ENCODE measurements around the gene EPHA3.
"Not testable (repeated sequence)": the region's sequence is repeated elsewhere in the genome, so short reads cannot be mapped to it uniquely, and the experiment has no call there.

EPHA3 gene

DNA sequence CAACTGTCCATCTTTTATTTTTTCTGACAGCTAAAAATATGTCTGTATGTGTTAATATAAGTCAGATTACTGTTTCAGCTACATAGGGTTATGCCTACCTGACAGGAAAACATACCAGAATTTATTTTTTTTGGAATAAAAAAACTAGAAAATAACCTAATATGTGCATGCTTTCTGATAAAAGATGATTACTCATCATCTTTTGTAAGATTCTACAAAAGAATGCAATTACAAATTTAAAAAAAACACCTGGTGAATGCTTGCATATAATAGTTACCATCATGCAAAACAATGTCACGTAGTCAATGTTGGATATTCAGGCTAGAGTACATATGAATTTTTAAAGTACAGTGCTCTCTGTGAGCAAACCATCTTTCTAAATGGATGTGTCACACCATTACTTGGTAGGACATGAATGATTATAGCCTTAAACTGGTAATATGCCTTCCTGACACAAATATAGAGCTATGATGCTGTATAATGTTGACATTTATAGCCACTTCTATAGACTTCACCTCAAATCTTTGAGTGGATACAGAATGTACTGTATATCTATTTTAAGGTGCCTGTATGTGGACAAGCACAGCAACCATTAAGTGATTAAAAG lies 180.6 kb downstream of the EPHA3 start:
- no peak for DNase-seq (ENCODE audit: low read depth)

DNA sequence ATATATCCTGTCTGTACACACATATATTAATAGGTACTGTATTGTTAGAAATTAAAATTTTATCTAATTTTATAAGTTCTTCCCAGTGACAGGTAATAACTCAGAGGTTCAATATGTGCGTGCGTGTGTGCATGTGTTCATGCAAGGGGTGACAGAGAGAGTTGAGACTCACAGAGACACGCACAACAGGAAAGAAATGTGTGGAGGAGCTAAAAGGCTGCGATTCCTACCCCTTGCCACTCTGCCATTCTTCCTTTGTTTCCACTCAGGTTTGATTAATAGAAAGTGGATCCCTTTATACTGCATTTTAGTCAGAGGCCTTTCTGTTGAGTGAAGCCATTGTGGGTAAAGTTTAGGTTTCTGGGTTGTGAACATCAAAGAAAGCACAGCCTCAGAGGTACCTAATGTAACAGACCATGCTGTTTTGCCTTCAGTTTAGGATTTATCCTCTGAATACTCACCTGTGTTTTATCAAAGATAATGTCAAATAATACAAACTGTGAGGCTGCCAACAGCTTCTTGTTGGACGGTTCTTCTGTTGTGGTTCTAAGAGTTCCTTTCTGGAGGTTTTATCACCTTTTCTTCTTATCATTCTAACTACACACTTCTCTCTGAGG lies 182.3 kb downstream of the EPHA3 start:
- DNase-seq (ENCODE audit: low read depth), result no peak

DNA sequence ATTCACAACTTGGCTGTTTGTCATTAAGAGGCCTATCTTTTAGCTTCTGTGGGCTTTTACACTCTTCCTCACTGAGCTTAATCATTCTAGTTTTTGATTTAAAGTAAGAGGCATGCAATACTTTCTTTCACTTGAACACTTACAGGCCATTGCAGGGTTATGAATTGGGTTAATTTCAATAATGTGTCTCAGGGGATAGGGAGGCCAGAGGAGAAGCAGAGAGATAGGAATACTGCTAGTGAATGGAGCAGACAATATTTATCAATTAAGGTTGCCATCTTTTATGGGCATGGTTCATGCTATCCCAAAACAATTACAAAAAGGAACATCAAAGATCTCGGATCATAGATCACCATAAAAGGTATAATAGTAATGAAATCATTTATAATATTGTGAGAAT lies 189.8 kb downstream of the EPHA3 start:
- DNase-seq (ENCODE audit: low read depth), result no peak

DNA sequence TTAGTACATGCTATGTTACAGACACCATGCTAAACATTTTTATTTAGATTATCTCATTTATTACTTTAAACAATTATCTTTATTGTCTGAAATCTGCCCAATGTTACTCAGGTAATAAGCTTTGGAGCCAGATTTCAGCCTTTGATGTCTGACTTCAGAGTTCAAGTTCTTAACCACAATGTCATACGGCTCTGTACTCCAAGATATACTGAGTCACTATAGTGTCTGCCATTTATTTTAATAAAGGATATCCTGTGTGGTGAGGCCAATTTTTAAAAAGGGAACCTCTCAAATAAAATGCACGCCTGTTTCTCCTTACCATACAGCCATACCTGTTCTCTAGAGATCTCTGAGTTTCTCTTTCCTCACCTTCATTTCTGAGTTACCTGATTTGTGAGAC lies 193.1 kb downstream of the EPHA3 start:
- no peak for DNase-seq (ENCODE audit: low read depth)

DNA sequence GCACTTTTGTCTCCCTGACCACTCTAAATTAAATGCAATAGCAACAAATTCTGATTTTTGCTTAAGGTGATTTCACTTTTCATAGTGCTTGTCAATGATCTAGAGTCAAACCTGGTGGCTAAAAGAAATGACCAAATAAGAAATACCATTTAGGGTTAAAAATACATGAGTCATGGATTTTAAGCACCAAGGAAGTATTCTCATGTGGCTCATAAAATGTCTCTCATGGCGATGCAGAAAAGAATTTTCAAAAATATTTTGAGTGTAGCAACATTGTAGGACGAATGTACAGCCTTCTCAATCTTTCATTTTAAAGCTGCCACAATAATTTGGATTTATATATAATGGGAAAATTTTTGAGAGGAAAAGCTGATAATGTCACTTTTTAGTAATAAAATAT lies 193.6 kb downstream of the EPHA3 start:
- no peak for DNase-seq (ENCODE audit: low read depth)

DNA sequence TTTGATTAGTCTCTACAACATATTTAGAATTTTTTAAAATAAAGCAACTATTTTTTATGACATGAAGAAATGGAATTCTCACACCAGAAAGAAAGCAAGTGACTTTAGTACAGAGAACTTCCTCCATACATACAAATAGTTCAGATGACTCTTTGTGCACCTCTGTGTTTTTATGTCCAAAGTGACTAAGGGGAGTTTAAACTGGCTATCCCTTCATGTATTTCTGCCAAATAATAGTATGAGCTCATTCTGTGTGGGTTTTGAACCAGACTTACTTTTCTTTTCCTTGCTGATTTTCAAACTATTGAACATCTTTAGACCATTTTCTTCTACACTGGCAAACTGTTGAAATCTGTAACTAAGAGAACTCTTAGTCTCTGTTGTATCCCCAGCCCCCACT lies 196.3 kb downstream of the EPHA3 start:
- no peak for DNase-seq (ENCODE audit: low read depth)

DNA sequence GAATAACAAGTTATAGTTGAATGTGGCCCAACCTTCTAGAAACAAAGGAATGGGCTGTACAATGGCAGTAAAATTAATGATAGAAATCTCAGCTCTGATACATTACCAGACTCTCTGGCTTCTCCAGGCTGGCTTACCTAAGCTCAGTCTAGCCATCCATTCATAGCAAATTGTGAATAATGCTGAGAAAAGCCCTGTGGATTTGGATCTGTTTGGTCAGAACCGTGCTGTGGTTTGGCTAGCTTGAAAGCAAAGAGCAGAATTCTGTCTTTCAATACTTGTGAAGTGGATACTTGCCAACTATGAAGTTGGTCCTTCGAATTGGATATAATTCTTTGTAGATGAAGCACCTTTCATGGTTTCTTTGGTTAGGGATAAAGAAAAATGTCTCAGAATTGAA lies 199.1 kb downstream of the EPHA3 start:
- no peak for DNase-seq (ENCODE audit: low read depth)

DNA sequence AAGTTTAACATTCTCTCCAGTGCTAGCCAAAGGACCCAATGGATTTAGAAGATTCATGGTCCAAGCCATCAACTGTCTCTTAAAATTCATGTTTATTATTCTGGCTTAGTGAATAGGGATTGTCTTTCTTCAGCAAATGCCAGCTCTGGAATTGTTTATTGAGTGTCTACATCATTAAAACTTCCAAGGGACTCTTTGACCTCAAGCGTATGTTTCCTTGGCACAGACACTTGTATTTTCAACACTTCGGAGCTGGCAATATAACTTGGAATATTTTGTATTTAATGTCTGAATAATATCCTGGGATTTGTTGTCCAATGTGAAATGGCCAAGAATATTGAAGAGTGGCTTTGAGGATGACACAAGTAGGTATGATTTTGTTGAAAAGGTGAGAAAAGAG lies 204.2 kb downstream of the EPHA3 start:
- no peak for DNase-seq (ENCODE audit: low read depth)

DNA sequence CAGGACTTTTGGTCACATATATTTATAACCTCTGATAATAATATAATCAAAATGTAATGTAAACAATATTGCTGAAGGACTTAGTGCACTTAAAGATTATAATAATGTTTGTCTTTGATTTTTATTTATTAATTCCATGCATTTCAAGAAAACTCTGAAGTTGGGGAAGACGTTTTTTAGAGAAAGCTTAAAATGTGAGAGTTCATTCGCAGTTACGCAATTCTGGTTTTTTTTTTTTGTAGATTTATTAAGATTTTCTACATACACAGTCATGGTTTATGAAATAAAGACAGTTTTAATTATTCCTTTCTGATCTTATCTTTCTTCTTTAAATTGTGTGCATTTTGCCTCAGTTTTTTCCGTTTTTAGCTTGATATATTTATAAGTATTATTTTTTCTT lies 204.7 kb downstream of the EPHA3 start:
- no peak for DNase-seq (ENCODE audit: low read depth)

DNA sequence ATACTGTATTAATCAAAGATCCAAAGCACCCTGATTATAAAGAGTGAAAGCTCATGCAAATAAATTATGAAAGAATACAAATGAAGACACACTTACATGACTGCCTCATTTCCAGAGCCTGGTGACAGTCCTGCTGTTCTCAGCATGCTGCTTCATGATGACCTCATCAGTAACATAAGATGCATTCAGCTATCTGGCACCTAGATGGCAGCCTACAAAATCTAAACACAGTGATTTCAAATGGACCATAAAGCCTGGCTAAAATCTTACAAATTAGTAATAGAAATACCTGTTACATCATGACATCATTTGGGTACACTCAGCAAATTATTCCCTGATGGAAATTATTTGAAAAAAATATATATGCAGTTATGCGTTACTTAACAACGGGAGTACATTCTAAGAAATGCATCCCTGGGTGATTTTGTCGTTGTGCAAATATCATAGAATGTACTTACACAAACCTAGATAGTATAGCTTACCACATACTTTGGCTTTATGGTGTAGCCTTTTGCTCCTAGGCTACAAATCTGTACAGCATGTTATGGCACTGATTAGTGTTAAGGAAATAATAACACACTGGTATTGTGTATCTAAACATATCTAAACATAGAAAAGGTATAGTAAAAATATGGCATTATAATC lies 207.2 kb downstream of the EPHA3 start:
- DNase-seq (ENCODE audit: low read depth), result peak; percentile 12

DNA sequence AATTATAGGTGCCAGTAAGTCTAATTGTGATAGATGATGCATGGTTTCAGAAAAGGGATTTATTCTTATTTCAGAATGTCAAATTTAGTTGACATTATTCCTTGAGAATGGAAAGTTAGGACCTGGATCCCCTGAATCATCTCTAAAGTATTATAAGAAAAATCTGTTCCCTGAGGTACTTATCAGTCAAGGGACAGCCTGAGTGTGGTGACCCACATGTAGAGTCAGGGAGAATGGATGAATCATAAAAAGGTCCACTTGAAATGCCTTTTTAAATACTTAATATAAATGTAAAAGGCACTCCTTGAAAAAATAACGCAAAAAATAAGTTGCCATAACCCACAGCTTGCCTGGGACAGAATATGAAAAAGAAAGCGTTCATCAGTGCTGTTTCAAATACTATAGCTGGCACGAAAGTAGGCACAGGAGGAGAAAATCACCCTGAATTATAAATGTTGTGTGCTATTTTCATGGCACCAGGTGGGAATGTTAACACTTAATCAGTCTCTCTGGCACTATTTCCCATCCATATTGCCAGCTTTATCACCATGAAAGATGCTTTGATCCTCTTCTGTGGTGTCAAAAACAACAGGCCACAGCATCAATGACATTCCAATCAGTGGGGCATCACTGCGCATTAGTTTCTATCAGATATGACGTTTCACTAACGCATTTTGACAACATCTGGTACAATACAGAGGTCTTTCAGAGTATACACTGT lies 208.5 kb downstream of the EPHA3 start:
- DNase-seq (ENCODE audit: low read depth), result no peak

DNA sequence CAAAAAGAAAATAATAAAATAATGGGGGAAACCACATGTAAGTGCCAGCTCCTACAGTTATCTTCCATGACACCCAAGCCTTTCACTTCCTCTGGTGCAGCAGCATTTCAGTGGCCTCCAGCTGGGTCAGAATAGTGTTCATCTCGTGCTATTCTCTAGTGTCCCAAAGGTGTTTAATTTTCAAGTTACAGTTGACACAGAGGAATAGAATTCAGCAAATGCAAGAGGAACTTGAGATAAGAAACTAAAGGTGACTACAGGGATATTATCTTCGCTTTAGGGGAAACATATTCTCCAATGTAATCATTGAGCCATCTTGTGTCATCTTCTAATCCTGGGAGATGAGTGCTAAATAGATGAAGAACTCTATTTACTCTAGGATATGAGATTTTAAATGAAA lies 212.8 kb downstream of the EPHA3 start:
- no peak for DNase-seq (ENCODE audit: low read depth)

DNA sequence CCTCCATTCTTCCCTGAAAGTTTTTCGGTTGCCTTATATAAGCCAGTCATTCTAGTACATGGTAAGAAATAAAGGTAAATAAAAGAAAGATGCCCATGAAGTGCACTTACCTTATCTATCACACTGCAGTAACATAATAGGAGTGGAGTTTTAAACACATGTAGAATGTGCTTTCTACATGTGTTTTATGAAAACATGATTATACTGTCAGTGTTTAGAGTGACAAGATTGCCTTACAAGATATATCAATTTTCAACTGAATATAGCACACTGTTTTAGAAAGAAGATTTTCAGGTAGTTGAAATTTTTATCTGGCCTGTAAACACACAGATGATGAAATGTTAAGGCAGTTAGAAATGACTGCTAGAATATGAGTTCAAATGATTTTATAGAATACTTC lies 219.6 kb downstream of the EPHA3 start:
- DNase-seq (ENCODE audit: low read depth), result no peak

DNA sequence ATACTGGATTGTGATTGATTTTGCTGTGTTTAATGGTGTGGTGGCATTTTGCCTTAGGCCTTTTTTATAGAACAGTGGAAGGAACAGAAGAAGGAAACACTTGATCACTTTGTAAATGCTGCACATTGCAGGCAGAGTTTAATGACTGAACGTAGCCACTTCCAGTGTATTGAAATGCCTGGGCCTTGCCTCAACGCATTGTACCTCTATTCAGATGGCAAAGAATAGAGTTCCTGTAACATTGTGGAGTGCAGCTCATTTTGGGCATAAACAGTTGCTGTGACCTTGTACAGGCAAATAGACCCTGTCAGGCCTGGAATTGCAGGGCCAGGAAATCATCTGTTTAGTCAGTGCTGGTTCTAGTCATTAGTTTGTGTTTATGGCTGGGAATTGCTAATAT lies 225.0 kb downstream of the EPHA3 start:
- no peak for DNase-seq (ENCODE audit: low read depth)

DNA sequence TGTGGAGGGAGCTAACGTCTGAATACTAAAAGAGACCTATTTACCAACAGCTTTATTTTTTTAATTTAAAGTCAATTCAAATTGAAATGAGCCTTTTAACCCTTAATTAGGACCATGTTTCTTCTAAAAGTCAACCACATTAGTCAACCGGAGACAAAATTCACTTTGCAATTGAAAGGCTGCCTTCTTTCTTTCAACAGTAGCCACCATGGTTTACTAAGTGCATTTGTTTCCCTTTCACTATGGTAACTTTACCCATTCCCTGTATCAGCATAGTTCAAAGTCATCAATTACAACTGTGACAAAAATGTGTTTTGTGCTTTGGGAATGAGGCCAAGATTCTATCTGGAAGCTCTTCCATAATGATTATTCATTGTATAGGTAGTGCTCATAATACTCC lies 225.4 kb downstream of the EPHA3 start:
- DNase-seq (ENCODE audit: low read depth), result no peak

DNA sequence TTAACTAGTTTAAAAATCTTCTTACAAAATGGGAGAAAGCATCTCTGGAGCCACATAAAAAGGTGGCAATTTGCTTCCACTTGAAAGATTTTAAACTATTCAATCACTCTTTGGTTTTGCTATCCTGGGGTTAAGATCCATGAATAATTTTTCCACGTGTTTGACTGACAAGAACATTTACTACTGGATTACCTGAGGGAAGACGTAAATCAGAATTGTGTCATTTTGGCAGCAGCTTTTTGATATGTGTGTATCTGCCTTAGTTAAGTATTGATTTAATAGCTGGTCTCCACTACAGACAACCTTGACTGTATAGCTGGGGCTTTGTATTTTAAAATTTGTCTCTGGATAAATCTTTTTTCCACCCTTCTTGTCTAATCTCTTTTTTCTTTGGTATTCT lies 228.3 kb downstream of the EPHA3 start:
- DNase-seq (ENCODE audit: low read depth), result no peak

DNA sequence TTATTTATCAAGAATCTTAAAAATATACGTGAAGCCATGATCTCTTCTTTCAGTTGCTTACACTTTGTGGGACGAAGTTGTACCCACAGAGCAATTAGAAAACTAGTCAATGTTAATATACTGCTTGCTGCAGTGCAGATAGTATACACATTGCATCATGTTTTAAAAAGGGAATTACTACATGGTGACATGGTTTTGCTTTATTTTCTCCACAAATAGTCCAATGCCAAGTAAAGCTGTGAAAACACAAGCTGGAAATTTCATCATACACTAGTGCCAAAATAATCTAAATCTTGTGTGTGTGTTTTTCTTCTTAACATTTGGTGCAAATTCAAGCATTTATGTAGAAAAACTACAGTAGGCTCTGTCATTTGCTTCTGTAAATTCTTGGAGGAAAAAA lies 233.0 kb downstream of the EPHA3 start:
- DNase-seq (ENCODE audit: low read depth), result peak; percentile 47

DNA sequence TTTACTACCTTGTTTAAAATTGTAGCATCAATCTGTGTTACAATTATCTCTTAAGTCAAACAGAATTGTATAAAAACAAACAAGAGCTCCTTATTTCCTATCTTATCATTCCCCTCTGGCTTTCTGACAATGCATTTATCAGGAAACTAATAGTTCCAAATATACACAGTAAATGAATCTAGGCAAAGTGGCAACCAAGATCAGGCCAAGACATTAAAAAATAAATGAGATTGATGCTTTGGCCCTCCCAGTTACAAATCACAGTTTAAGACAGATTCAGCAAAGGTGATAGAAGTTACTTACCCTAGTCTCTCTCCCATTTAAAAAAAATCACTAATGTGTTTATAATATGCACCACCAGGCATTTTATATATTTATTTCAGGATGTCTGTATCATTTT lies 236.7 kb downstream of the EPHA3 start:
- no peak for DNase-seq (ENCODE audit: low read depth)

DNA sequence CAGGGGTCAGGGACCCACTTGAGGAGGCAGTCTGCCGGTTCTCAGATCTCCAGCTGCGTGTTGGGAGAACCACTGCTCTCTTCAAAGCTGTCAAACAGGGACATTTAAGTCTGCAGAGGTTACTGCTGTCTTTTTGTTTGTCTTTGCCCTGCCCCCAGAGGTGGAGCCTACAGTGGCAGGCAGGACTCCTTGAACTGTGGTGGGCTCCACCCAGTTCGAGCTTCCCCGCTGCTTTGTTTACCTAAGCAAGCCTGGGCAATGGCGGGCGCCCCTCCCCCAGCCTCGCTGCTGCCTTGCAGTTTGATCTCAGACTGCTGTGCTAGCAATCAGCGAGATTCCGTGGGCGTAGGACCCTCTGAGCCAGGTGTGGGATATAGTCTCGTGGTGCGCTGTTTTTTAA lies 243.5 kb downstream of the EPHA3 start:
- not testable (repeated sequence) for DNase-seq (ENCODE audit: low read depth)

DNA sequence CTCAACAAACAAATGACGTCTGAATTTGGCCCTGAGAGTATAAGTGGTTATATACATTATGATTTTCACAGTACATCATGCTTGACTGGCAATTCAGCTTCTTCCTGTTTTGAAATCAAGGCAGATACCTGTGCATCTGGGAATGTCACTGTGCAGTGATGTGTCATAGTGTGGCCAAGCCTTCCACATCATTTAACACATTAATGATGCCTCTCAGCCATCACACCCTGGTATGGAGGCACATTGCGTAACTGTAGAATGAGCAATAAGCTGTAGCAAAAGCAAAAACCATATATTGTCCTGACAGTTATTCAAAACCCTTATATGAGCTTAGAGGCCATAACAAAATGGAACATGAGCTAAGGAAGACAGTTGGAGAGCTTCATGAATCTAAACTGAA lies 246.0 kb downstream of the EPHA3 start:
- DNase-seq (ENCODE audit: low read depth), result no peak

DNA sequence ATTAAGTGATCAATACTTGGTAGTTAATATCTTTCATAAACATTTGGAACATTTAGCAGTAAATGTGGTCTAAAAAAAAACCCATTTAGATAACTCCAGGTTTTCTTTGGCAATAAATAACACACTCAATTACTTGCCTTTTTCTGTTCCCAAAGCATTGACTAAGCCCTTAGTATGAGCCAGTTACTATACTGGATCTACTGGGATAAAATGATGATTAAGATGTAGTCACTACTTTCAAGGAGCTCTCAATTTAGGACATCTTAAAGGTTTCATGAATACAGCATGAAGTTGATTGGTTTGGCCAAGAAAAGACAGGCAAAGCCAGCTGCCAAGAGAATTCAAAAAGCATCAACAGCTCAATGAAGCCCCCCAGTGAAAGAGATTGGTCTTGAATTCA lies 250.9 kb downstream of the EPHA3 start:
- no peak for DNase-seq (ENCODE audit: low read depth)

DNA sequence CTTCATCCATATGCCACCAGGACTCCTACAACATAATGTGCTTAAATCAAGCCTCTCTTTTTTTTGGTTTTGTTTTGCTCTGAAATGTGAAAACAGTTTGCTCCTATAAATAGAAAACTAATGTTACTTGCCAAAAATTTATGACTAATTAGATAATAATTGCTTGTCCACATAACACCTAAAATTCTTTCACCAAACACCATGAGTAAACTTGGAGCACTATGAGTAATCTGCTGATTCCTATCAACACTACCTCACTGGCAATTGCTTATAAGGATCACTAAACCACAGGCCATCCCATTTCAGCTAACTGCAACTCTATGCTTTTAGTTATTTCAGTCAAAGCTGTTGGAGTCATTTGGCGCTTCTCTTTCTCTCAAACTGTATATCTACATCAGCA lies 252.7 kb downstream of the EPHA3 start:
- DNase-seq (ENCODE audit: low read depth), result no peak

DNA sequence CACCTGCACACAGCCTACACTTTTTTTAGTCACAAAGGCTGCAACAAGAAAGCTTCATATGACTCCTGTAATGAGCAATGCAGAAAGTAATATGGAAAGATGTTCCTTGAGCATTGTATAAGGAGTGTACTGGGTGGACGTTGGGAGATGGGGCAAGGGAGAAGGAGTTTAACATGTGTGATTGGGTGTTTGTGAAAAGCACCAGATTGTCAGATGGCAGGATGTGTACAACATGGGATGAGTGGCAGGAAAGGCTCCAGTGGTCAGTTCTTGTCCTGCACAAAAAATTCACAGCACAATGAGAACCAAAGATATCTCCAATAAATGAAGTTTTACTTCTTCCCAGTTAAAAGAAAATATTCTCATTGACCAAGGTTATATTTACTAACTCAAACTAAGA lies 255.1 kb downstream of the EPHA3 start:
- DNase-seq (ENCODE audit: low read depth), result no peak

Measured in fibroblast of the conjunctiva (primary cell).